MCF 10A (cell line): ENCODE data around the gene IL17C. TPM values are rescaled to one million over a fixed set of nuclear protein-coding genes. Genes with fewer than 3 reads are reported as not detected.

ENCODE experiments used
- BruUV-seq: library from RNA; stranded (reverse); fragments of 400-500 nt; replicated peaks from 2 replicates; lab custom pipeline; 2021; lab: Mats Ljungman, UMichigan
- CTCF ChIA-PET: fragments of 300-600 bp; sonication (Branson Sonifier 250); formaldehyde crosslinking; extraction: SDS; loops from one replicate; lab custom pipeline; 2021; ENCODE audit warnings: antibody characterized with exemption, inconsistent platforms; lab: Yijun Ruan, JAX
- POLR2A ChIA-PET: fragments of 300-600, 350-650 bp; sonication (Branson Sonifier 250); formaldehyde crosslinking; extraction: SDS; loops from one replicate; lab custom pipeline; 2020; ENCODE audit warnings: antibody characterized with exemption, inconsistent platforms; lab: Yijun Ruan, JAX
- DNase-seq: peaks from one replicate; pipeline ENCODE4 v3.0.0-alpha.2; 2018; ENCODE audit not compliant: unreplicated experiment
- H3K27ac Mint-ChIP-seq: one replicate; pipeline ENCODE4 v1.8.0; 2022; ENCODE audit warnings: mild to moderate bottlenecking, low read depth, mixed read lengths; ENCODE audit not compliant: unreplicated experiment
- H3K27me3 Mint-ChIP-seq: one replicate; pipeline ENCODE4 v1.8.0; 2022; ENCODE audit warnings: mixed read lengths; ENCODE audit not compliant: insufficient read depth, unreplicated experiment
- H3K36me3 Mint-ChIP-seq: one replicate; pipeline ENCODE4 v1.8.0; 2022; ENCODE audit warnings: mild to moderate bottlenecking, moderate library complexity, mixed read lengths; ENCODE audit not compliant: insufficient read depth, unreplicated experiment
- H3K4me1 Mint-ChIP-seq: one replicate; pipeline ENCODE4 v1.8.0; 2022; ENCODE audit warnings: mixed read lengths; ENCODE audit not compliant: insufficient read depth, unreplicated experiment
- H3K4me3 Mint-ChIP-seq: one replicate; pipeline ENCODE4 v1.8.0; 2022; ENCODE audit warnings: mild to moderate bottlenecking, moderate library complexity, mixed read lengths; ENCODE audit not compliant: unreplicated experiment
- H3K9me3 Mint-ChIP-seq: one replicate; pipeline ENCODE4 v1.8.0; 2022; ENCODE audit warnings: mixed read lengths; ENCODE audit not compliant: unreplicated experiment
- intact Hi-C: fragments of 100-400 bp; cut with micrococcal nuclease; formaldehyde crosslinking; loops from 2 replicates; pipeline ENCODE4 v1.14.1; 2022
- total RNA-seq: library from RNA; stranded (reverse); gene quantifications from 2 replicates; pipeline ENCODE4 v1.2.3, GENCODE V29; 2022
- TF ChIP-seq, protein P1 (sequence below): fragments of 200-600 bp; IDR thresholded peaks from one replicate; pipeline ENCODE4 v1.8.0; 2022; ENCODE audit warnings: antibody characterized with exemption, mild to moderate bottlenecking; ENCODE audit not compliant: unreplicated experiment

Gene IL17C
- total RNA-seq, 1 experiment from 2014 or later, result not detected

GRCh38 chr16:88624481-88624880 lies 13.9 kb upstream of the IL17C start:
- ChIA-PET POLR2A (no interaction called here), CTCF (no interaction called here)
- Mint-ChIP-seq H3K36me3 (peaks cover 41% of the 10 kb centered on the region), H3K9me3 (no peaks in the 10 kb centered on the region), H3K4me3 (no peak overlapping the region), H3K27me3 (no peaks in the 10 kb centered on the region), H3K27ac (no peak overlapping the region), H3K4me1 (no peaks in the 10 kb centered on the region)
- intact Hi-C loops, result no loop called here
- BruUV-seq, result no TSS peak
- TF ChIP-seq, protein P1, sequence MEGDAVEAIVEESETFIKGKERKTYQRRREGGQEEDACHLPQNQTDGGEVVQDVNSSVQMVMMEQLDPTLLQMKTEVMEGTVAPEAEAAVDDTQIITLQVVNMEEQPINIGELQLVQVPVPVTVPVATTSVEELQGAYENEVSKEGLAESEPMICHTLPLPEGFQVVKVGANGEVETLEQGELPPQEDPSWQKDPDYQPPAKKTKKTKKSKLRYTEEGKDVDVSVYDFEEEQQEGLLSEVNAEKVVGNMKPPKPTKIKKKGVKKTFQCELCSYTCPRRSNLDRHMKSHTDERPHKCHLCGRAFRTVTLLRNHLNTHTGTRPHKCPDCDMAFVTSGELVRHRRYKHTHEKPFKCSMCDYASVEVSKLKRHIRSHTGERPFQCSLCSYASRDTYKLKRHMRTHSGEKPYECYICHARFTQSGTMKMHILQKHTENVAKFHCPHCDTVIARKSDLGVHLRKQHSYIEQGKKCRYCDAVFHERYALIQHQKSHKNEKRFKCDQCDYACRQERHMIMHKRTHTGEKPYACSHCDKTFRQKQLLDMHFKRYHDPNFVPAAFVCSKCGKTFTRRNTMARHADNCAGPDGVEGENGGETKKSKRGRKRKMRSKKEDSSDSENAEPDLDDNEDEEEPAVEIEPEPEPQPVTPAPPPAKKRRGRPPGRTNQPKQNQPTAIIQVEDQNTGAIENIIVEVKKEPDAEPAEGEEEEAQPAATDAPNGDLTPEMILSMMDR, result no peak
- no peak for DNase-seq

DNA sequence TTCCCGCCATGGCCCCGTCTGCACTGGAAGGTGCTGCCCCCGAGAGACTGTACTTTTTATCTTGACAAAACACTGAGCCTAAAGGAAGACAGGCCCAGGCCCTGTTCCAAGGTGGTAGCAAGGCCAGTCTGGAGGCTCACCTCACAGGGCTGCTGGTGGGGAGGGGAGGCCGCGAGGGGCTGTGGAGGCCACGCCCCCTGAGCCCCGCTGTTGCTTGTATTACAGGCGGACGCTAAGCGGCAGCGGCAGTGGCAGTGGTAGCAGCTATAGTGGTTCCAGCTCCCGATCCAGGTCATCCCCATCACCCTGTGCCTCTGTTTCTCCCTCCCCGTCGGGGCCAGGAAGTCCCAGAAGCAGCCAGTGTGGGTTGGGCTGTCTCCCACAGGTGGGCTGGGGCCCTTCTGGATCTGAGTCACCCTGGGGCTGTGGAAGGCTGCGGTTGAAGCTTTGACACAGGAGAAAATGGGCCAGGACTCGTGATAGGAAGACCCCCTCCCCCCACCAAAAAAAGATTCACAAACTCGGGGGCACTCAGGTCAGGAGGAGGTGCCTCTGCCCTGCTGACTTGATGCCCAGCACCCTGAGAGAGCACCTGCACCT lies 13.3 kb upstream of the IL17C start:
- Mint-ChIP-seq H3K4me3 (no peak overlapping the region), H3K9me3 (no peaks in the 10 kb centered on the region), H3K36me3 (peaks cover 41% of the 10 kb centered on the region), H3K4me1 (no peaks in the 10 kb centered on the region), H3K27me3 (no peaks in the 10 kb centered on the region), H3K27ac (no peak overlapping the region)
- ChIA-PET POLR2A (no interaction called here), CTCF (interaction anchor here (0.6 kb wide), 1 partner anchor 34 kb away, joined by 3 read pairs; no protein-coding TSS in a partner anchor)
- DNase-seq, result no peak
- intact Hi-C loops, result no loop called here
- BruUV-seq, result no TSS peak
- TF ChIP-seq, protein P1, result no peak

- H3K27ac Mint-ChIP-seq, result no peak overlapping the region
- ChIA-PET POLR2A (no interaction called here), CTCF (no interaction called here)
- intact Hi-C loops, result no loop called here
- TF ChIP-seq, protein P1, result no peak
- peaks cover 44% of the 10 kb centered on the region for H3K36me3 Mint-ChIP-seq
- no peaks in the 10 kb centered on the region for H3K4me1 Mint-ChIP-seq
- DNase-seq, result no peak
- no peak overlapping the region for H3K4me3 Mint-ChIP-seq
- no peaks in the 10 kb centered on the region for H3K9me3 Mint-ChIP-seq
- no TSS peak for BruUV-seq
- no peaks in the 10 kb centered on the region for H3K27me3 Mint-ChIP-seq
Measured at GRCh38 chr16:88626646-88627045, 11.7 kb upstream of the IL17C start.

DNA sequence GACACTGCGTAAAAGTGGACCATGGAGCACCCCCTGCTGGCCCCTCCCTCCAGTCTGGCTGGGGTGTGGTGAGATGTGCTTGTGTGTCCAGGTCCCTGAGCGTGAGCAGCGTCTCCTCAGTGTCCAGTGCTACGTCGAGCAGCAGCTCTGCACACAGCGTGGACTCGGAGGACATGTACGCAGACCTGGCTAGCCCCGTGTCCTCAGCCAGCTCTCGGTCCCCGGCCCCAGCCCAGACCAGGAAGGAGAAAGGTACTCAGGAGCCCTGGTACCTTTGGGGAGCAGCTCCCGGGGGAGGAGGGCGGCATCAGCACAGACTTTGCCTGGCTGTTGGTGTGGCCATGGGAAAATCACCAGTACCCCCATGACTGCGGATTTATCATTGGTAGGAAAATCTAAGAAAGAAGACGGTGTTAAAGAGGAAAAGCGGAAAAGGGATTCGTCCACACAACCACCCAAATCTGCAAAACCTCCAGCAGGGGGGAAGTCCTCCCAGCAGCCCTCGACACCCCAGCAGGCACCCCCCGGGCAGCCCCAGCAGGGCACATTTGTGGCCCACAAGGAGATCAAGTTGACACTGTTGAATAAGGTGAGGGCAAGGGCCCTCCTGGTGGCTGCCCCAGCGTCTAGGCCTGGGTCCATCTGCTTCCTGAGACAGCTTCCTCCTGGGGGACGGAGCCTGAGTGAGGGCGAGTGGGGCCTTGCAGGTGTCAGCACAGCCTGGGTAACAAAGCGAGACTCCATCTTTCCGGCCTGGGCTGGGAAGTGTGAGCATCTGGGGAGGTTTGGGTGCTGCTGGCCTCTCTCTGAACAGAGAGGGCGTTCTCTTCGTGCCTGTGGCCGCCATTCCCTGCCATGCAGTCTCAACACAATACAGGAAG lies 10.6 kb upstream of the IL17C start:
- peaks cover 55% of the 10 kb centered on the region for H3K36me3 Mint-ChIP-seq
- no peaks in the 10 kb centered on the region for H3K9me3 Mint-ChIP-seq
- ChIA-PET CTCF (no interaction called here), POLR2A (no interaction called here)
- H3K27me3 Mint-ChIP-seq, result no peaks in the 10 kb centered on the region
- TF ChIP-seq, protein P1, result no peak
- no TSS peak for BruUV-seq
- H3K4me3 Mint-ChIP-seq, result no peak overlapping the region
- DNase-seq, result no peak
- H3K4me1 Mint-ChIP-seq, result no peaks in the 10 kb centered on the region
- intact Hi-C loops, result no loop called here
- H3K27ac Mint-ChIP-seq, result no peak overlapping the region
